Adrenal gland (tissue), 5 donors: ENCODE data around the gene ORC5.

Source experiments
- POLR2A ChIP-seq, 2 donors: fragments of 450-650 bp; IDR thresholded peaks; one replicate each; pipeline ENCODE4 v1.6.1; 2017; ENCODE audit warnings: antibody characterized with exemption in 2 of 2, mild to moderate bottlenecking in 2 of 2, moderate library complexity in 1 of 2
- TF ChIP-seq, protein P1 (sequence below), 6 experiments: fragments of 450-650 bp in 4 of 6; fragments of 200-600 bp in 2 of 6; sonication (generic) in 1 of 6; IDR thresholded peaks; 1 replicate in 5 of 6; 2 replicates in 1 of 6; pipeline versions ENCODE4 v1.5.1 to v1.8.0; 2016 to 2021; ENCODE audit warnings: antibody characterized with exemption in 6 of 6, mild to moderate bottlenecking in 2 of 6, moderate library complexity in 1 of 6
- donor health status: DM: no; HTN: no; CAD: no.

DNA sequence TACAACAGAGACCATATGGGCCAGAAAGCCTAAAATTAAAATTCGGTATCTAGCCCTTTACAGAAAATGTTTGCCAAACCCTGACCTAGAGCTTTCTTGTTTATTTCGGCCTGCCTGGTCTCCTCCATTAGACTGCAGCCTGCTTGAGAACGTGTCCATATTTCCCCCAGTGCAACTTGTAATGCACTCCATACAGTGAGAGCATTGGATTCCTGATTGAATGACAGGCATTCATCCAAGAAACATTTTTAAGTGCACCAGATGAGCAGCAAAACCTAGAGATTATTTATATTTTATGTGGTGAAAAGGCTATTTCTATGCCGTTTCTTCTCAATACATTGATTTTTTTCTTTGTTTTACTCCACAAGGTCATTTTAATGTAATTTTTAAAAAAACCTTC lies 47.4 kb upstream of the ORC5 start:
- TF ChIP-seq, protein P1, sequence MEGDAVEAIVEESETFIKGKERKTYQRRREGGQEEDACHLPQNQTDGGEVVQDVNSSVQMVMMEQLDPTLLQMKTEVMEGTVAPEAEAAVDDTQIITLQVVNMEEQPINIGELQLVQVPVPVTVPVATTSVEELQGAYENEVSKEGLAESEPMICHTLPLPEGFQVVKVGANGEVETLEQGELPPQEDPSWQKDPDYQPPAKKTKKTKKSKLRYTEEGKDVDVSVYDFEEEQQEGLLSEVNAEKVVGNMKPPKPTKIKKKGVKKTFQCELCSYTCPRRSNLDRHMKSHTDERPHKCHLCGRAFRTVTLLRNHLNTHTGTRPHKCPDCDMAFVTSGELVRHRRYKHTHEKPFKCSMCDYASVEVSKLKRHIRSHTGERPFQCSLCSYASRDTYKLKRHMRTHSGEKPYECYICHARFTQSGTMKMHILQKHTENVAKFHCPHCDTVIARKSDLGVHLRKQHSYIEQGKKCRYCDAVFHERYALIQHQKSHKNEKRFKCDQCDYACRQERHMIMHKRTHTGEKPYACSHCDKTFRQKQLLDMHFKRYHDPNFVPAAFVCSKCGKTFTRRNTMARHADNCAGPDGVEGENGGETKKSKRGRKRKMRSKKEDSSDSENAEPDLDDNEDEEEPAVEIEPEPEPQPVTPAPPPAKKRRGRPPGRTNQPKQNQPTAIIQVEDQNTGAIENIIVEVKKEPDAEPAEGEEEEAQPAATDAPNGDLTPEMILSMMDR (IDR thresholded peaks at IDR 0.05): no peak
- TF ChIP-seq POLR2A (IDR thresholded peaks at IDR 0.05): no peak
